C4-2B (cell line): Measurements from ENCODE around the gene ARHGEF28.

Source experiments
- ZFX ChIP-seq: fragments of 450-650 bp; IDR thresholded peaks from 2 replicates; pipeline ENCODE4 v1.6.1; 2017
- TF ChIP-seq, protein P1 (sequence below): fragments of 450-650 bp; conservative IDR thresholded peaks from 2 replicates; pipeline ENCODE4 v1.5.1; 2017; ENCODE audit warnings: mild to moderate bottlenecking

DNA sequence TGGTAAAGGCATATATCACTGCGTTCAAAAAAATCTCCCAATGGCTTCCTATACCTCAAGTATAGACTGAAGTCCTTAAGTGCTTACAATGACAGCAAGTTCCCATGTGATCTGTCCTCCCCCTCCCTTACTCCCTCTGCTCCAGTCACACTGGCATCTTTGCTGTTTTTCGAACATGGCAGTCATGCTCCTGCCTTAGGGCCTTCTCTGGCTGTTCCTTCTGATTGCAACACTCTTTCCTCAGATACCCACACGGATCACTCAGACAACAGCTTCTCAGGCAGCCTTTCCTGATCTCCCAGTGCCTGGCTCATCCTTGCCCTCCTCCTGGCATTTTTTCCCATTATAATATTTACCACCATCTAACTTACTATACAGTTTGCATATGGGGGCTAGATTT is 232.8 kb downstream of the ARHGEF28 start:
- TF ChIP-seq, protein P1, sequence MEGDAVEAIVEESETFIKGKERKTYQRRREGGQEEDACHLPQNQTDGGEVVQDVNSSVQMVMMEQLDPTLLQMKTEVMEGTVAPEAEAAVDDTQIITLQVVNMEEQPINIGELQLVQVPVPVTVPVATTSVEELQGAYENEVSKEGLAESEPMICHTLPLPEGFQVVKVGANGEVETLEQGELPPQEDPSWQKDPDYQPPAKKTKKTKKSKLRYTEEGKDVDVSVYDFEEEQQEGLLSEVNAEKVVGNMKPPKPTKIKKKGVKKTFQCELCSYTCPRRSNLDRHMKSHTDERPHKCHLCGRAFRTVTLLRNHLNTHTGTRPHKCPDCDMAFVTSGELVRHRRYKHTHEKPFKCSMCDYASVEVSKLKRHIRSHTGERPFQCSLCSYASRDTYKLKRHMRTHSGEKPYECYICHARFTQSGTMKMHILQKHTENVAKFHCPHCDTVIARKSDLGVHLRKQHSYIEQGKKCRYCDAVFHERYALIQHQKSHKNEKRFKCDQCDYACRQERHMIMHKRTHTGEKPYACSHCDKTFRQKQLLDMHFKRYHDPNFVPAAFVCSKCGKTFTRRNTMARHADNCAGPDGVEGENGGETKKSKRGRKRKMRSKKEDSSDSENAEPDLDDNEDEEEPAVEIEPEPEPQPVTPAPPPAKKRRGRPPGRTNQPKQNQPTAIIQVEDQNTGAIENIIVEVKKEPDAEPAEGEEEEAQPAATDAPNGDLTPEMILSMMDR = no peak
- TF ChIP-seq ZFX = no peak
